Mucosa of gallbladder (tissue), 1 donor: Measurements from ENCODE around the gene INPPL1. TPM values are rescaled to one million over a fixed set of nuclear protein-coding genes. Genes with fewer than 3 reads are reported as not detected.

Experiments
- DNase-seq: peaks from one replicate; pipeline ENCODE4 v3.0.0-alpha.2; 2020; ENCODE audit warnings: low spot score
- total RNA-seq: library from RNA; stranded (reverse); gene quantifications from one replicate; pipeline ENCODE4 v1.2.1, GENCODE V29; 2021
- donor health status: DM: no; HTN: no; CAD: no.

The INPPL1 gene
- total RNA-seq, 1 donor from 2014 or later, result 225 TPM

DNA sequence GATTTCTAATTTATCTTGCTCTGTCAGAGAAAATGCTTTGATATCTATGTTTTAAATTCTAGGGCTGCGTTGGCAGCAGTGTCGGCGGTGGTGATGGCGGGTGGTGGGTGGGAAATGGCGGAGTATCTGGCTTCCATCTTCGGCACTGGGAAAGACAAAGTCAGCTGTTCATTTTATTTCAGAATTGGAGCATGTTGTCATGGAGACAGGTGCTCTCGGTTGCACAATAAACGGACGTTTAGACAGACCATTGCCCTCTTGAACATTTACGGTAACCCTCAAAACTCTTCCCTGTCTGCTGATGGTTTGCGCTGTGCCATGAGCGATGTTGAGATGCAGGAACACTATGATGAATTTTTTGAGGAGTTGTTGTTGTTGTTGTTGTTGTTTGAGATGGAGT is 55.5 kb downstream of the INPPL1 start:
- no peak for DNase-seq

DNA sequence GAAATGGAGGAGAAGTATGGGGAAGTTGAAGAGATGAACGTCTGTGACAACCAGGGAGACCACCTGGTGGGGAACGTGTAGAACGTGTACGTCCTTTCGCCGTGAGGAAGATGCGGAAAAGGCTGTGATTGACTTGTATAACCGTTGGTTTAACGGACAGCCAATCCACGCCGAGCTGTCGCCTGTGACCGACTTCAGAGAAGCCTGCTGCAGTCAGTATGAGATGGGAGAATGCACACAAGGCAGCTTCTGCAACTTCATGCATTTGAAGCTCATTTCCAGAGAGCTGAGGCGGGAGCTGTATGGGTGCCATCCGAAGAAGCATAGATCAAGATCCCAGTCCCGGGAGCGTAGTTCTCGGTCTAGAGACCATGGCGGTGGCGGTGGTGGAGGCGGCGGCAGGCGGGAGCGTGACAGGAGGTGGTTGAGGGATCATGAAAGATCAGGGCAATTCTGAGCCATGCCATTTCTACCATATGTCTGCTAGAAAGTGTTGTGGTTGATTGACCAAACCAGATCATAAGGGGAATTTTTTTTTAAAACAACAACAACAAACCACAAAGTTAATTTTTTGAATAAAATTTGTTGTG is 56.3 kb downstream of the INPPL1 start:
- no peak for DNase-seq

DNA sequence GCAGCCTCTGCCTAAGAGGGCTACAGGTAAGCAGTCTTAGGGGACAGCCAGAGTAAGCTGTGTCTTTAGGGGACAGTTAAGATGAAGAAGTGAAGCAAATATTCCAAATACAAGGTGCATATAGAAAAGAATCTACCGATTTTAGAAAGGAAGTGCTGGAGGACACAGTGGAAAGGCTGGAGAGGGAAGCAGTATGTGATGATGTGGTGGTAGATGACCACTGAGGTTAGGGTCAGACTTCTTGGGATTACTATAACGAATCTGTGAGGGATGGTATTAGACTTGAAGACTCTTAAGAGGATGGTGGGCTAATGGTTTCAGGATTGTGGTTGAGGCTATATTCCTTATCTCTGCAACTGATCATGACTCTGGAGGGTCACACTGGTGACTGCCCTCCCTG is 59.4 kb downstream of the INPPL1 start:
- no peak for DNase-seq

DNA sequence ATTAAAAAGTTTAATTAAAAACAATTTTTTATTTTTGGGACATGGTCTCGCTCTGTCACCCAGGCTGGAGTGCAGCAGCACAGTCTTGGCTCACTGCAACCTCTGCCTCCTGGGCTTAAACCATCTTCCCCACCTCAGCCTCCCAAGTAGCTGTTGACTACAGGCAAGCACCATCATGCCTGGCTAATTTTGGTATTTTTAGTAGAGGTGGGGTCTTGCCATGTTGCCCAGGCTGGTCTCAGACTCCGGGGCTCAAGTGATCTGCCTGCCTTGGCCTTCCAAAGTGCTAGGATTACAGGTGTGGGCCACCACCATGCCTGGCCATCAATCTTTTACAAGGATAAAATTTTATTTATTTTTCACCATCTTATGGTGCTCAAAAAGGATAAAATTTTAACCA is 62.7 kb downstream of the INPPL1 start:
- DNase-seq, result no peak

Other genes starting within 250 kb of the INPPL1 start
- 10.6 TPM for gene IL18BP, start 225.9 kb upstream of the INPPL1 start, total RNA-seq
- gene NUMA1, start 144.2 kb upstream of the INPPL1 start, total RNA-seq, result 261 TPM
- gene LRRC51, start 143.9 kb upstream of the INPPL1 start, total RNA-seq, result 12.9 TPM
- 81.7 TPM for gene LAMTOR1, start 121.5 kb upstream of the INPPL1 start, total RNA-seq
- gene TOMT, start 118.8 kb upstream of the INPPL1 start, total RNA-seq, result not detected
- gene ANAPC15, start 112.1 kb upstream of the INPPL1 start, total RNA-seq, result 33.3 TPM
- 0.26 TPM for gene FOLR3, start 89.0 kb upstream of the INPPL1 start, total RNA-seq
- 7.0 TPM for gene FOLR1, start 32.6 kb upstream of the INPPL1 start, total RNA-seq
- 18.9 TPM for gene FOLR2, start 8.0 kb upstream of the INPPL1 start, total RNA-seq
- gene PHOX2A, start 19.4 kb downstream of the INPPL1 start, total RNA-seq, result 0.14 TPM
- gene CLPB, start 209.8 kb downstream of the INPPL1 start, total RNA-seq, result 21.6 TPM